HepG2 (cell line): ENCODE results near the gene GPR4. TPM values are rescaled to one million over a fixed set of nuclear protein-coding genes. Genes with fewer than 3 reads are reported as not detected.

Source experiments
- FOXK1 ChIP-seq: sonication (generic); formaldehyde crosslinking; IDR thresholded peaks from 2 replicates; pipeline ENCODE4 v1.4.0; 2020; ENCODE audit warnings: low read depth, missing genetic modification reagents, borderline replicate concordance
- HDAC2 ChIP-seq: sonication (generic); formaldehyde crosslinking; IDR thresholded peaks from 2 replicates; pipeline ENCODE4 v1.4.0; 2020; ENCODE audit warnings: missing genetic modification reagents
- HDAC6 ChIP-seq: fragments of 200-600 bp; sonication (generic); IDR thresholded peaks from 2 replicates; pipeline ENCODE4 v1.7.0; 2017; ENCODE audit warnings: mild to moderate bottlenecking, antibody characterized with exemption, low read length, low read depth
- HNF4G ChIP-seq, 2 experiments: sonication (generic) in 1 of 2; formaldehyde crosslinking in 1 of 2; IDR thresholded peaks; 2 replicates each; pipeline versions ENCODE4 v1.4.0 to v1.6.1; 2011 to 2020; ENCODE audit warnings: borderline replicate concordance in 2 of 2, low read depth in 2 of 2, mild to moderate bottlenecking in 2 of 2, low read length in 1 of 2, missing genetic modification reagents in 1 of 2, moderate library complexity in 1 of 2
- HNRNPK ChIP-seq: fragments of 200-400 bp; formaldehyde crosslinking; IDR thresholded peaks from 2 replicates; pipeline ENCODE4 v1.6.1; 2018; ENCODE audit warnings: low read length, low read depth, moderate library complexity, mild to moderate bottlenecking; ENCODE audit not compliant: poor library complexity, severe bottlenecking
- MXD4 ChIP-seq: IDR thresholded peaks from 2 replicates; pipeline ENCODE4 v1.6.1; 2016; ENCODE audit warnings: mild to moderate bottlenecking, missing biosample characterization, missing genetic modification reagents
- NCOA2 ChIP-seq: sonication (generic); formaldehyde crosslinking; IDR thresholded peaks from 2 replicates; pipeline ENCODE4 v1.8.0; 2022; ENCODE audit warnings: inconsistent platforms
- NONO ChIP-seq, 2 experiments: fragments of 450-650 bp in 1 of 2; sonication (generic) in 1 of 2; formaldehyde crosslinking in 1 of 2; IDR thresholded peaks in 1 of 2; conservative IDR thresholded peaks in 1 of 2; 2 replicates each; pipeline versions ENCODE4 v1.6.1 to v1.8.0; 2017 to 2022; ENCODE audit warnings: mild to moderate bottlenecking in 1 of 2, missing genetic modification reagents in 1 of 2, moderate library complexity in 1 of 2
- PLRG1 ChIP-seq: fragments of 450-650 bp; conservative IDR thresholded peaks from 2 replicates; pipeline ENCODE4 v1.6.1; 2016
- POLR2A ChIP-seq, 2 experiments: IDR thresholded peaks; 2 replicates each; pipeline ENCODE4 v1.6.1; 2011; ENCODE audit warnings: low read depth in 2 of 2, low read length in 2 of 2, mild to moderate bottlenecking in 1 of 2, moderate library complexity in 1 of 2; ENCODE audit not compliant: insufficient read depth in 1 of 2
- RNF219 ChIP-seq: sonication (generic); formaldehyde crosslinking; IDR thresholded peaks from 2 replicates; pipeline ENCODE4 v1.5.0; 2020; ENCODE audit warnings: mild to moderate bottlenecking, missing genetic modification reagents
- SMC3 ChIP-seq: IDR thresholded peaks from 2 replicates; pipeline ENCODE4 v1.6.1; 2011; ENCODE audit warnings: low read length, improper control_type of control experiment
- STAT5B ChIP-seq: sonication (generic); formaldehyde crosslinking; IDR thresholded peaks from 2 replicates; pipeline ENCODE4 v1.4.0; 2020; ENCODE audit warnings: missing genetic modification reagents
- ZBTB38 ChIP-seq: sonication (generic); formaldehyde crosslinking; IDR thresholded peaks from 2 replicates; pipeline ENCODE4 v1.5.1; 2020; ENCODE audit warnings: mild to moderate bottlenecking, missing genetic modification reagents
- ZC3H4 ChIP-seq: sonication (generic); formaldehyde crosslinking; IDR thresholded peaks from 2 replicates; pipeline ENCODE4 v1.4.0; 2020; ENCODE audit warnings: missing genetic modification reagents, borderline replicate concordance
- ZNF160 ChIP-seq: sonication (generic); formaldehyde crosslinking; IDR thresholded peaks from 2 replicates; pipeline ENCODE4 v1.8.0; 2022; ENCODE audit warnings: mild to moderate bottlenecking, inconsistent platforms, missing genetic modification reagents
- ZNF17 ChIP-seq: sonication (generic); formaldehyde crosslinking; IDR thresholded peaks from 2 replicates; pipeline ENCODE4 v1.5.0; 2020; ENCODE audit warnings: mild to moderate bottlenecking, missing genetic modification reagents
- ZNF256 ChIP-seq: sonication (generic); formaldehyde crosslinking; conservative IDR thresholded peaks from 2 replicates; pipeline ENCODE4 v1.4.0; 2020; ENCODE audit warnings: missing genetic modification reagents
- ZNF326 ChIP-seq: sonication (generic); formaldehyde crosslinking; IDR thresholded peaks from 2 replicates; pipeline ENCODE4 v1.4.0; 2020; ENCODE audit warnings: missing genetic modification reagents, borderline replicate concordance
- ZNF432 ChIP-seq: sonication (generic); formaldehyde crosslinking; IDR thresholded peaks from 2 replicates; pipeline ENCODE4 v1.5.0; 2020; ENCODE audit warnings: missing genetic modification reagents, mild to moderate bottlenecking, borderline replicate concordance
- ZNF572 ChIP-seq: sonication (generic); formaldehyde crosslinking; IDR thresholded peaks from 2 replicates; pipeline ENCODE4 v1.5.1; 2020; ENCODE audit warnings: mild to moderate bottlenecking, missing genetic modification reagents
- ZNF605 ChIP-seq: sonication (generic); formaldehyde crosslinking; IDR thresholded peaks from 2 replicates; pipeline ENCODE4 v1.8.0; 2022; ENCODE audit warnings: mild to moderate bottlenecking, missing genetic modification reagents
- ZNF724P ChIP-seq: sonication (generic); formaldehyde crosslinking; IDR thresholded peaks from 2 replicates; pipeline ENCODE4 v1.8.0; 2022; ENCODE audit warnings: missing genetic modification reagents, borderline replicate concordance
- ZSCAN12 ChIP-seq: sonication (generic); formaldehyde crosslinking; IDR thresholded peaks from 2 replicates; pipeline ENCODE4 v1.9.0; 2021; ENCODE audit warnings: mild to moderate bottlenecking, missing genetic modification reagents
- polyA plus RNA-seq, 8 experiments: library from polyadenylated mRNA; depleted of rRNA in 3 of 8; stranded (reverse) in 7 of 8; unstranded in 1 of 8; fragments of >200 nt; fragmentation: Illumina TruSeq in 4 of 8; extraction: Trizol in 4 of 8; gene quantifications; 2 replicates each; pipeline versions ENCODE4 v1.2.1 to v1.2.3, GENCODE V29; 2011 to 2016; ENCODE audit warnings: low read depth in 4 of 8, missing spikeins in 1 of 8, mixed read lengths in 1 of 8; ENCODE audit not compliant: insufficient read depth in 1 of 8
- total RNA-seq, 5 experiments: library from RNA; depleted of rRNA; stranded (reverse); fragments of >200 nt; fragmentation: Illumina TruSeq; extraction: Trizol; gene quantifications; 2 replicates each; pipeline ENCODE4 v1.2.3, GENCODE V29; 2016; ENCODE audit warnings: low read depth in 1 of 5
- TF ChIP-seq, protein P1 (sequence below): IDR thresholded peaks from 2 replicates; pipeline ENCODE4 v1.6.1; 2016; ENCODE audit warnings: missing biosample characterization, missing genetic modification reagents, low read depth
- TF ChIP-seq, protein P2 (sequence below): fragments of 450-650 bp; IDR thresholded peaks from 2 replicates; pipeline ENCODE4 v1.6.1; 2016

GPR4 gene
- total and polyA plus RNA-seq, 2 of the 13 experiments (the other 11 are each of a cell fraction or from before 2014, with no cell fraction given) = 0.15 TPM; not detected in 1

DNA sequence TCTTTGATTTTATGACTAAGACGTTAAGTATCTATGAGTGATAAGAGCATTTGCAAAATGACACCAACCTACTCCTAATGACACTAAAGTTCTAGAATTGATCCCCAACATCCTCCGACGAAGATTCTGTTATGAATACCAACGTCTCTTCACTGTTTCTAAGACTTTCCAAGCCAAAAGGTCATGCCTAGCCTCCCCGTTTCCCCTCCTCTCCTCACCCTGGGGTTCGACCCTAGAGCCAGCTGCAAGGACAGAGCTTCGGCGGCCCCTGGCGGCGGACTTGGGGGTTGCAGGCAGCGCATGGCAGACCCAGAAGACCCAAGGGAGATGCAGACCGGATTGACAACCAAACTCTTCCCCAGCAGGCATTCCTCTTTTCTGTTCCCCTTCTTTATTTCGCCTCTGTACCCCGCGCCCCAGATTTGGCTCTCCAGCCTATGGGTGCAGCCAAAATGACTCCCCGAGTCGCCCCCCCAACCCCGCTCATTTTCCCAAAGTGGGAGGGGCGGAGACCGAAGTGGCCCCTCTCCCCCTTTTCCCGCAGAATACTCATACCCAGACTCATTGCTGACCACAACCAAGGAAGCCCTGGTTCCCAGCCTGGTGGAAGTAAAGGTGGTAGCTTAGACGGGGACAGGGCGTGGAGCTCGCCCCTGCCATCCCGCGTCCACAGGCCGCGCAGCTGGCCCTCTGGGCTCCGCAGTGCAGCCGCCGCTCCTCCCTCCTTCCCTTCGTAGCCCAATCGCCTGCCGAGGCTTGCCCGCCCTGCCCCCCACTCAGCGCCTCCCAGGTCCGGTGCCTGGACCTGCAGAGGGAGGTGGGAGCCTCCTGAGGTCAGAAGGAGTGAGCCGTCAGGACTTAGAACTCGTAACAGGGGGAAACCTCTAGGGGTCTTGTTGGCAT, 41.3 kb upstream of the GPR4 start (continued):
- TF ChIP-seq ZNF17 (CRISPR knock-in tag) (no peak), ZNF160 (CRISPR knock-in tag) (no peak), STAT5B (CRISPR knock-in tag) (no peak), ZNF605 (peak; percentile 60; the same call in 1 of the 2 replicates), HDAC6 (no peak), FOXK1 (CRISPR knock-in tag) (no peak), ZNF326 (CRISPR knock-in tag) (no peak), ZC3H4 (CRISPR knock-in tag) (no peak), RNF219 (CRISPR knock-in tag) (no peak), ZSCAN12 (no peak), ZBTB38 (no peak), NONO (IDR thresholded peaks at IDR 0.05) (no peak), NONO (CRISPR knock-in tag; conservative IDR thresholded peaks at IDR 0.05) (0 out of 2 replicates have a peak, but pooled peaks have one; percentile 39), ZNF256 (CRISPR knock-in tag) (no peak), PLRG1 (no peak), ZNF432 (CRISPR knock-in tag) (no peak), POLR2A (IDR thresholded peaks at IDR 0.05; ENCODE audit: insufficient read depth in 1 of 2, low read depth in 2 of 2, low read length in 2 of 2) (no peak), MXD4 (CRISPR knock-in tag) (no peak), NCOA2 (CRISPR knock-in tag) (no peak), HDAC2 (CRISPR knock-in tag) (peak; percentile 20; the same call in 1 of the 2 replicates), ZNF572 (no peak), HNRNPK (no peak), HNF4G (IDR thresholded peaks at IDR 0.05; ENCODE audit: borderline replicate concordance, low read depth, low read length) (no peak; the same call in 1 of the 2 replicates), HNF4G (CRISPR knock-in tag; IDR thresholded peaks at IDR 0.05; ENCODE audit: borderline replicate concordance, low read depth) (no peak), SMC3 (peak; percentile 56; the same call in 1 of the 2 replicates), ZNF724P (CRISPR knock-in tag) (no peak)
- TF ChIP-seq, protein P1, sequence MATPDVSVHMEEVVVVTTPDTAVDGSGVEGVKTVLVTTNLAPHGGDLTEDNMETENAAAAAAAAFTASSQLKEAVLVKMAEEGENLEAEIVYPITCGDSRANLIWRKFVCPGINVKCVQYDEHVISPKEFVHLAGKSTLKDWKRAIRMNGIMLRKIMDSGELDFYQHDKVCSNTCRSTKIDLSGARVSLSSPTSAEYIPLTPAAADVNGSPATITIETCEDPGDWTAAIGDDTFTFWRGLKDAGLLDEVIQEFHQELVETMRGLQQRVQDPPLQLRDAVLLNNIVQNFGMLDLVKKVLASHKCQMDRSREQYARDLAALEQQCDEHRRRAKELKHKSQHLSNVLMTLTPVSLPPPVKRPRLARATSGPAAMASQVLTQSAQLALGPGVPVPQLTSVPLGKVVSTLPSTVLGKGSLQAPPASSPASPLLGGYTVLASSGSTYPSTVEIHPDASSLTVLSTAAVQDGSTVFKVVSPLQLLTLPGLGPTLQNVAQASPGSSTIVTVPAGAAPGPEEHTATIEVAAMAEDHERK (CRISPR knock-in tag) = no peak
- TF ChIP-seq, protein P2, sequence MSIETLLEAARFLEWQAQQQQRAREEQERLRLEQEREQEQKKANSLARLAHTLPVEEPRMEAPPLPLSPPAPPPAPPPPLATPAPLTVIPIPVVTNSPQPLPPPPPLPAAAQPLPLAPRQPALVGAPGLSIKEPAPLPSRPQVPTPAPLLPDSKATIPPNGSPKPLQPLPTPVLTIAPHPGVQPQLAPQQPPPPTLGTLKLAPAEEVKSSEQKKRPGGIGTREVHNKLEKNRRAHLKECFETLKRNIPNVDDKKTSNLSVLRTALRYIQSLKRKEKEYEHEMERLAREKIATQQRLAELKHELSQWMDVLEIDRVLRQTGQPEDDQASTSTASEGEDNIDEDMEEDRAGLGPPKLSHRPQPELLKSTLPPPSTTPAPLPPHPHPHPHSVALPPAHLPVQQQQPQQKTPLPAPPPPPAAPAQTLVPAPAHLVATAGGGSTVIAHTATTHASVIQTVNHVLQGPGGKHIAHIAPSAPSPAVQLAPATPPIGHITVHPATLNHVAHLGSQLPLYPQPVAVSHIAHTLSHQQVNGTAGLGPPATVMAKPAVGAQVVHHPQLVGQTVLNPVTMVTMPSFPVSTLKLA = no peak
